Activated T-helper 9 cell treated with anti-CD3 and anti-CD28 coated beads, Interleukin-2, amount 50 U/mL, for 16 hours (primary cell): ENCODE results near the gene SFXN5.

Source experiments
- DNase-seq: peaks from one replicate; pipeline ENCODE4 v3.0.0-alpha.2; 2020; ENCODE audit warnings: low read depth

Gene SFXN5

DNA sequence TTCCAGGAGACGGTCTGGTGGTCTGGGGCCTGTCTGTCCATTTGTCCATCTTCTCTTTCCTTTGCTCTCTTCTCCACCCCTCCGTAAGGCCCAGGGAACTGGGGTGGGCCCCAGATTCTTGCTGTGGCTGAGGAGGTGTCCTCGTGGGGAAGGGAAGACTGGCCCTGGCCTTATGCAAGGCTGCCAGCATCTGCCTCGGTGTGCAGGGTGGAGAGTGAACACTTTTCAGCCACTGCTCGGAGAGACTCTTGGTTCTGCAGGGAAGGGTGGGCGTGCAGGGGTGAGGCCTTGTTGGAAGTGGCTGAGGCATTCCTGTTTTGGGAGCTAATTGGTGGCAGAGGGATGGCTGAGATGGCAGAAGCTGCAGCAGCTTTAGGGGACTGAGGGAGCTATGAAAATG is 131.2 kb downstream of the SFXN5 start:
- no peak for DNase-seq

DNA sequence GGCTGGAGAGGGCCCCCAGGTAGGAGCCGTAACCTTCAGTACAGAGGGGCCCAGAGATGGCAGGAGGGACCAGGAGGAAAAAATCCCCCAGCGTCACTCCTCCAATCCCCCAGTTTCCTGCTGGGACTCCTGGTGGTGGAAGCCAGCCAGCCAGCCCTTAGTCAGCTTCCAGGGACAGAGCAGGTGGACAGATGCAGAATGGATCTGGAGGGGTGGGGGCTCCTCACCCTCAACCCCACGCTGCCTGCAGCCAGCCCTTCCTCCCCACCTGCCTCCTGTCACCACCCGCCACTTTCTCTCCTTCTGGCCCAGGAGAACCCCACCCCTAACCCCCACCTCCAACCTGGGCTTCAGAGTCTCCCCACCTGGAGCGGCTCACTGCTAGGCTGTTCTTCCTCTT is 133.1 kb downstream of the SFXN5 start:
- no peak for DNase-seq

DNA sequence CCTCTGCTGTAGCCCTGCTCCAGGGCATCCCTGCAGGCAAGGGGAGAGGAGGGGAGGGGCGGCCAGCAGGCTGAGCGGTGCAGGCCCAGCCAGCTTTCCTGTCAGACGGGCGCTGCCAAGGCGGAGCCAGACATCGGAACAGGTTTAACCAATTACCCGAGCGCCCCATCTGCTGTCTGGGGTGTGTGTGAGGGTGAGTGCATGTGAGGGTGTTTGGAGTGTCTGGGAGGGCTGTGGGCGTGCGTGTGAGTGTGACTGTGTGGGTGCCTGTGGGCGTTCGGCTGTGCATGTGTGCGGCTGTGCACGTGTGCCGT is 134.2 kb downstream of the SFXN5 start:
- DNase-seq = no peak

DNA sequence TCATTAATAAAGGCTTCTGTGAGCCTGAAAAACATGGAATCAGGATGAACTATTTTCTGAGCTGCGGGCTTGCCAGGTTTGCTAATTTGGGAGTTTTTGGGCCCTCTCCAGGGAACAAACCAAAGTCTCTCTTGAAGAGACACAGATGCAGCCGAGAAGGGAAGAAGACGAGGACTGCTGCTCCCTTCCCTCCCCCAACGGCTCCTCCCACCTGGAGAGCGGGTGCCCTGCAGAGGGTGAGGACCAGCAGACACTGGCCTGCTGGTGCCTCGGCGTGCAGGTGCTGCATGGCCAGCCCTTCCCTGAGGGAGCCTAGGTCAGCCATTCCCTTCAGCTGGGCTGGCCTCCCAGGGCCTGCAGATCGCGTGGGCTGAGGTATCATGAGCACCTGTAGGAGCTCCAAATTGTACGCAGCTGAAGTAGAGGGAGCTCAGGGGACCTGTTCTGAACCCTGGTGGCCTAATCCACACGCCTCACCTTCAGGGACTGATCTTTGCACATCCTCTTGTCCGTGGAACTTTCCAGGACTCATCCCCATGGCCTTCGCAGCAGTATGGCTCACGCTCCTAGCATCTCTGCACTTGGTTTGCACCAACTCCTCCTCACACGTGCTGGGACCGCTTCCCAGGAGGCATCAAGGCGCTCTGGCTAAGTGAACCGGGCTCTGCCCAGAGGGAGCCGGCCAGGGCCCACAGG is 134.7 kb downstream of the SFXN5 start:
- no peak for DNase-seq

DNA sequence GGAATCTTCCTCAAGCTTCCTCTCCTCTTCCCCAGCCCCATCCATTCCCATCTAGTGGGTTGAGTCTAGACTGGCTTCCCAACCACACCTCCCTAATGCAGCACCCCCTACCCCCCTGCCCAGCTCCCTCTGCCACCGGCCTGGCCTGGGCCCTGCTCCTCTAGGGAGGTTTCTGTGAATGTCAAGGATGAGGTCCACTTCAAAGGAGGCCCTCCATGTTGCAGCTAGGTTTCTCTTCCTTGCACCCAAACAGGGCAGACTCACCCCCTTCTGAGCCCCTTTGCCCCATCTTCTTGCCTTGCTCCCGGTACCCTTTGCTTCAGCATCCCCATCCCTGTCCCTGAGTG is 135.9 kb downstream of the SFXN5 start:
- DNase-seq = no peak

DNA sequence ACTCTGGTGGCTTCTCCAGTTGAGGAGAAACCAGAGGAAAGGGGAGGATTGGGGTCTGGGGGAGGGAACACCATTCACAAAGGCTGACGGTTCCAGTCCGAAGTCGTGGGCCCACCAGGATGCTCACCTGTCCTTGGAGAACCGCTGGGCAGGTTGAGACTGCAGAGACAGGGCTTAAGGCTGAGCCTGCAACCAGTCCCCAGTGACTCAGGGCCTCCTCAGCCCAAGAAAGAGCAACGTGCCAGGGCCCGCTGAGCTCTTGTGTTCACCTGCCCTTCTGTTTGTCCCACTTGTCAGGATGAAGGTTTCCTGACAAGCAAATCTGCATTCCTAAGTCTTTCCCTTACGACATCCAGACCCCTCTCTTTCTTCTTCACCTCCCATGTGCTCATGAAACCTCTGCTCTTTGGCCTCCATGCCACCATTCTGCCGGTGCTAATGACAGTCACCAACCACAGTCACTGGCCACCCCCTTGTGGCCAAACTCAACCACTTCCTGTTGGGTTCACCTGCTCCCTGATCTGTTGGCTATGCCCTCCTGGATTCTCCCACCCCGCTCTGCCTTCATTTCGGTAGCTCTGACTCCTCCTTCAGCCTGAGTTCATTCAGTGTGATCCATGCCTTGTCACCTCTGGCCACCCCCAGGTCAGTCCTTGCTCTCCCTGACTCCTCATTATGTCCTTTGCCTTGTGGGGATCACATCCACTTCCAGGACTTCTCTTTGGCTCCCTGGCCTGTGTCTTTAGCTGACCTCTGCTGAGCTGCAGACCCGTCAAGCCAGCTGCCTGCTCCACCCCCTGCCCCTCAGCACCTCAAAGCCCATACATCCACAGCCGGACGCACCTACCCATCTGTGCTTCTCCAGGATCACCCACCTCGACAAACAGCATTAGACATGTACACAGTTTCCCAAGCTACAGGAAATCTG is 136.6 kb downstream of the SFXN5 start:
- no peak for DNase-seq

DNA sequence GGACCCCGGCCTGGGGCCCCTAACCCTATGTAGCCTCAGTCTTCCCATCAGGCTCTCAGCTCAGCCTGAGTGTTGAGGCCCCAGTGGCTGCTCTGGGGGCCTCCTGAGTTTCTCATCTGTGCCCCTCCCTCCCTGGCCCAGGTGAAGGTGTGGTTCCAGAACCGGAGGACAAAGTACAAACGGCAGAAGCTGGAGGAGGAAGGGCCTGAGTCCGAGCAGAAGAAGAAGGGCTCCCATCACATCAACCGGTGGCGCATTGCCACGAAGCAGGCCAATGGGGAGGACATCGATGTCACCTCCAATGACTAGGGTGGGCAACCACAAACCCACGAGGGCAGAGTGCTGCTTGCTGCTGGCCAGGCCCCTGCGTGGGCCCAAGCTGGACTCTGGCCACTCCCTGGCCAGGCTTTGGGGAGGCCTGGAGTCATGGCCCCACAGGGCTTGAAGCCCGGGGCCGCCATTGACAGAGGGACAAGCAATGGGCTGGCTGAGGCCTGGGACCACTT is 137.8 kb downstream of the SFXN5 start:
- DNase-seq = no peak

DNA sequence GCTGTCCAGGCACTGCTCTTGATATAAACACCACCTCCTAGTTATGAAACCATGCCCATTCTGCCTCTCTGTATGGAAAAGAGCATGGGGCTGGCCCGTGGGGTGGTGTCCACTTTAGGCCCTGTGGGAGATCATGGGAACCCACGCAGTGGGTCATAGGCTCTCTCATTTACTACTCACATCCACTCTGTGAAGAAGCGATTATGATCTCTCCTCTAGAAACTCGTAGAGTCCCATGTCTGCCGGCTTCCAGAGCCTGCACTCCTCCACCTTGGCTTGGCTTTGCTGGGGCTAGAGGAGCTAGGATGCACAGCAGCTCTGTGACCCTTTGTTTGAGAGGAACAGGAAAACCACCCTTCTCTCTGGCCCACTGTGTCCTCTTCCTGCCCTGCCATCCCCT is 138.3 kb downstream of the SFXN5 start:
- no peak for DNase-seq

DNA sequence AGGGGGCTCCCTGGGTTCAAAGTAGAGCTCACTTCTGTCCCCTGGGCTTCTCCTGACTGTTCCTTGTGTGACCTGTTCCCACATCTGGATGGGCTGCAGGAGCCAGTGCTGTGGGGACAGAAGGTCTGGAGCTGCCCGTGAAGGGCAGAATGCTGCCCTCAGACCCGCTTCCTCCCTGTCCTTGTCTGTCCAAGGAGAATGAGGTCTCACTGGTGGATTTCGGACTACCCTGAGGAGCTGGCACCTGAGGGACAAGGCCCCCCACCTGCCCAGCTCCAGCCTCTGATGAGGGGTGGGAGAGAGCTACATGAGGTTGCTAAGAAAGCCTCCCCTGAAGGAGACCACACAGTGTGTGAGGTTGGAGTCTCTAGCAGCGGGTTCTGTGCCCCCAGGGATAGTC is 138.7 kb downstream of the SFXN5 start:
- no peak for DNase-seq

DNA sequence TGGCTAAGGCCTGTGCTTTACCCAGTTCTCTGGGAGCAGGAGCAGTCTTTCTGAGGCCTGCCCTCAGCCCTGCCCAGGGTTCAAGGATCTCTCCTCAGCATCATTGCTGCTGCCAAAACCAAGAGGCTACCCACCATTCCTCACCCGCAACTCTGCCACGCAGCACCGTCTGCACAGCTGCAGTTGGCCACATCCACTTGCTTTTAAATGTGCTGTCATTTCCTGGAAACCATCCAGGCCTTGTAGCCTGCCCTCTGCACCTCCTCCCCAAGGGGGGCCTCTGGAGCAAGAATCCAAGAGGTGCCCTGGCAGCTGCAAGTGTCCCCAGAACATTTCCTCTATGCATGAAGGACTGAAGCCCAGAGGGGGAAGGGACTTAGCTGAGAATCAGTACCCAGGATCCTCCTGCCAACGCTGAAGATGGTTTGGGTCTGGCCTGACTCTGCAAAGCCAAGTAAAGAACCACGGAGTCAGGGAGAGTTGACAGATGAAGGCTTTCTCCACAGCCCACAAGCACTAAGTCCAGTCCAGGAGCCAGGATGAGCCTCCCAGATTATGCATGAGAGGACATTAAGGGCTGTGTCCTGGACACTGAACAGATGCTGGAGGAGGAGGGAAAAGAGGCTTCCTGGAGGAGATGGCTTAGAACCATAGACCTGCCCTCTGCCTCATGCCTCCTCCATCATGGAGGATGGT is 139.3 kb downstream of the SFXN5 start:
- no peak for DNase-seq

DNA sequence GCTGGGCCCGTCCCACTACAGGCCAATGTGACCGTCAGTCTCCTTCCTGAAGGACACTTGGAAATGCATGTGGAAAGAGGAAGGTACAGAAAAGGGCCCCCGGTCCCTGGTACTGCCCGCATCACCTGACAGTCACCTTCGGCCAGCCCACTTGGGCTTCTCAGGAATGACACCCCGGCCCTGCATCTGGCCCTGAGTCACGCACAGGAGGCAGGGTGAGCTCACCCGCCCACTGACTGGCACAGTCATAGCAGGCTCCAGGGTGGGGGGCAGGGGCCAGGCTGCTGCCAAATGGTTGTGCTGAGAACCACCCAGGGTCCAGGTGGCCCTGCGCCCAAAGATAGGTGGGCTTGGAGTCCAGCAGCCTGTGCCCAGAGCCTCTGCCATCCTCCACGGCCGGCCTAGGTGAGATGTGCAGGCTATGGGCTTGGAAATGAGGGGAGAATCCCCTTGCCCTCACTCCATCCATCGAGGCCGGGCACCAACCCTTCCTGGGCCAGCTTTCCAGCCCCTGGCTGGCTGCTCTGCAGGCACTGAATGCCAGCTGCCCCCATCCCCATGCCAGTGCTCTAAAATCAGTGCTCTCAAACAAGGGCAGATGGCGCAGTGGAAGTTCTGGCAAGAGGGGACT is 140.1 kb downstream of the SFXN5 start:
- DNase-seq = no peak

DNA sequence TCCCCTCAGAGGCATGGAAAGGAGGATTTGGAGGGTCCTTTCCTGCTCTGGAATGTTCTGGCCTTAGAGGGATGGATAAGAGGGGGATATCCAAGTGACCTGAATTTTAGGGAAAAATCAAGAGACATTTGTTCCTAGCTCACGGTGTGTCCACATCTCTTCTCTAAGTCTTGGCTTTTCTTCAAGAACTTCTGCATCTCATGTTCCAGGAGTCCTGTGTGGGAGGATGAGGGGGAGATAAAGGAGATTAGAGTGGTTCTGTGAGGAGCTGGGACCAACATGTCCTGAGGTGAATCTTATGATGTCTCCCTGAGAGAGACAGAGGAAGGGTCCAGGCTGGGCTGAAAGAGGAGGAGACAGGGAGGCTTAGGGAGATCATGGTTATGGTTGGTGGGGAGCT is 142.5 kb downstream of the SFXN5 start:
- no peak for DNase-seq

DNA sequence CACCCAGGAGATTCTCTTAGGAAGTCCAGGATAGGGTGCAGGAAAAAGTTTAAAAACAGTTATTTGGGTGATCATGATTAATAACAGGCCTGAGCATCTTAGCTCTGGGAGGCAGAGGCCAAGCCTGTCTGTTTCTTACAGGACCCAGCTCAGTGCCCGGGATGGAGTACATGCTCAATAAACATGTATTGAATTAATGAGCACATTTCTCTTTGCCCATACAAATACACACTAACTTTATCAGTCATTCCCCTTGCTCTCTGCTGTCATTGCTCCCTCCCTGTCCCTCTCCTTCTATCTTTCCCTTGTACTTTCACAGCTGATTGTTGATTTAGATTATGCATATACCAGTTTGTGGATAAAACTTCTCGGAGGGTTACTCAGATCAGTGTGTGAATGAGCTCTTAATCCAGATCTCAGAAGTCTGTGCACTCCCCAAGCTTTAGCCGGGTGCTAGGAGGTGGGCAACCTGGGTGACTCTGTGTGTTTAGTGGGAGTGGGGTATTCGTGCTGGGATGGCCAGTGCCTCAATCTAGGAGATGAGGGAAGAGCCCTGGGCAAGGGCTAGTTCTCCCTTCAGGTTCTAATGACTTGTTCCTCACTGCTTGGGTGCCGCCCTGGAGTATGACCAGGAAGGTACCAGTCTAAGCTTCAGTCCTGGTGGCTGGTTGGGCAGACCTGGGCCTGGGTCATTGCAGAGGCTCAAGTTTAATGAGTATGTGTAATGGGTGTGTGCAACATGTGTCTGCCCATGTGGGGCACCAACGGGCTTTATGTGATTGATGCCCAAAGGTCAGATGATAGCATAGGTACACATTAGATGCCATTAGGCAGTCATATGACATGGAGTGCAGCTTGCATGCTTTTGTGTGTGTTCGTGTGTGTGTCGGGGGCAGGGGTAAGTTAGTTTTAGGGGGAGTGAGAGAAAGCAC is 143.6 kb downstream of the SFXN5 start:
- no peak for DNase-seq

DNA sequence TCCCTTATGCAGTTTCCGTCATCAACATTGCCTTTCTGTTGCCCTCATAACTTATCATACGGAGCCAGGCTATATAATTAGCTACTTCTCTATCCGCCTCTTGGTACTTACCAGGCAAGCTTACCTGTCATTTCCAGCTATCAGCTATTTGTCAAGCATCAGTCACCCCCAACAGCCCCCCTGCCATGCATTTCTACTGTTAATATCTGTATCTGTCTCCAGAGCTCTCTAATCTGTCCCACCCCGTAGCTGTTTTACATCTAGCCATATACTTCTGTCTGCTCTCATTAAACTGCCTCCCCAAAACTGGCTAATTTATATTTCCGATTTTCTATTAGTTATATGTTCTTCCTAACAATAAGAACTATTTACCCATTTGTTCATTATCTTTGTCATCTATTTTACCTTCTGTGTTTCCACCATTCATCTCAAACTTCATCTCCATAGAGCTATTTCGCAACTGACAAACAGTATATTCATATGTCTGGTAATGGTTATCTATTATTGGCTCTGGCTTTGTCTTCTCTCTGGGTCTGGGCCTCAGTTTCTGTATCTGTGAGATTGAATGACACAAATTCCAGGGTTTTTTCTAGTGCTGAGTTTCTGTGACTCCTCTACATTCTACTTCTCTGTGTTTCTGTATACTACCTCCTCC is 144.6 kb downstream of the SFXN5 start:
- no peak for DNase-seq

DNA sequence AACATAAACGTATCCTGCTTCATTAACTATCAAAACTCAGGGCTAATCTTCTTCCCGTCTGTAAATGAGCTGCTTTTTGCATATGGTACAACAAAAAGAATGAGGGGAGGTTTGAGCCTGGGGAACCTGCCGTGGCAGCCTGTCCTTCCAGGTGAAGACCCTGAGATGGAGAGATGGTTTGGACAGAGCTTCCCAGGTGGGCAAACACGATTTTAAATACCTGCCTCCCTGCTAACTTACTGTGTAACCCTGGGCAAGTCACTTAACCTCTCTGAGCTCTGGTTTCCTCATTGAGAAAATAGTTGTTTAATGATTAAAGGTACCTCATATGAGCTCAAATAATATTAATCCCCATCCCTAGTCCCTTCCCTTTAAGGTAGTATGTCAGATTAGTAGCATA is 145.1 kb downstream of the SFXN5 start:
- DNase-seq = no peak

DNA sequence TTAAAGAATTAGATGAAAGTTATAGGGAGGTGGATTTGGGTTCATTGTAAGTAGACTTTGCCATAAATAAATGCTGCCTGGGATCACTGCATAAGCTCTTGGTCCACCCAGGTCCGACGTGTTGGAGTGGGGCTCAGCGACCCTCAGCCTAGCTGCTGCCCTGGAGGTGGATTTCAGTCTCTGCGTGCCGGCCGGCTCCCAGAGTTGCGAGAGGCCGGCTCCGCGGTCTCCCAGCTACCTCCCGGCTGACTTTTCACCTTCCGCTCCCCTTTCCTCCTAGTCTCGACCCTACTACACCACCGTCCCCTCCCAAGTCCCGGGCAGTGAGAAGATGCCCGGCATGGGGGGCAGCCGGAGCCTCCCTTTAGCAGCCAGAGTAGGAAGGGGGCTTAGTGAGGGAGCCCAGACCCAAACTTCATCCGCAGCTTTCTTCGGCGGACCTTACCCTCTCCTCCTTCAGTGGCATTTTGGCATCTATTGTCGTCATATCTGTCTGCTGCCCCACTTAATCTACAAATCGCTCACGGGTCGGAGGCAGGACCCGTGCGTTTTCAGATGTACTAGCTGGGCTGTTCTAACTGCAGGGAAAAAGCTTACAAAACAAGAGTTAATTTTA is 146.1 kb downstream of the SFXN5 start:
- no peak for DNase-seq

DNA sequence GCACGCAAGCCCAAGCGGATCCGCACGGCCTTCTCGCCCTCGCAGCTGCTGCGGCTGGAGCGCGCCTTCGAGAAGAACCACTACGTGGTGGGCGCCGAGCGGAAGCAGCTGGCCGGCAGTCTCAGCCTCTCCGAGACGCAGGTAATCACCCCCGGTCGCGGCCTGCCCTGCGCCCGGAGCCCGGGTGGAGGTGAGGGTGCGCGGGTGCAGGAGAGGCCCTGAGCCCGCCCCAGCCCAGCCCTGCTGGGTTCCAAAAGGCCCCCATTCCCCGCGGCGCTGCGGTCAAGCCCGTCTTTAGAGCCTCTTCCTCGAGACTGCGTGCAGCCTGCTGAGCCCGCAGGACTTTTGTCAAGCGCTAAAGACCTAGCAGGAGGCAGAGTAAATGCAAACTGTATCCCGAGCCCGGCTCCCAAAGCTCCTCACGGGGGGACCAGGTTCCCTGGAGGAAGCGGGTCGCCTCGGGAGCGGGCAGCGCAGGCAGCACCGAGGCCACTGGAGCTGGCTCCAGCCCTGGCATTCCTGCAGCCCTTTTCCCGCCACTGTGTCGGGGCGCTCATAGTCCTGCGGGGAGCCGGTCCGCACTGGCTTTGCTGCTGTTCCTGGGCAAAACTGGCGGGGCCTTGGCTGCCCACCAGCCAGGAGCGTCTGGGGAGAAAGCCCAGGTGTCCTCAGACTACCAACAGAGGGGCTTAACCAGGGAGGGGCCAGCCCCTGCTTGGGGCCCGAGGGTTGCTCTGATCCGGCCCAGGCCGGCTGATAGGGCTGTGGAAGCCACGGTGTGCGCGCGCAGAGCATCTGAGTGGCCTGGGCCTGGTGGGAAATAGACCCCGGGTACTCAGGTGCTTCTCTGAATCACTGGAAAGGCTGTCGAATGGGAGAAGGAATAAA is 146.9 kb downstream of the SFXN5 start:
- DNase-seq = no peak

DNA sequence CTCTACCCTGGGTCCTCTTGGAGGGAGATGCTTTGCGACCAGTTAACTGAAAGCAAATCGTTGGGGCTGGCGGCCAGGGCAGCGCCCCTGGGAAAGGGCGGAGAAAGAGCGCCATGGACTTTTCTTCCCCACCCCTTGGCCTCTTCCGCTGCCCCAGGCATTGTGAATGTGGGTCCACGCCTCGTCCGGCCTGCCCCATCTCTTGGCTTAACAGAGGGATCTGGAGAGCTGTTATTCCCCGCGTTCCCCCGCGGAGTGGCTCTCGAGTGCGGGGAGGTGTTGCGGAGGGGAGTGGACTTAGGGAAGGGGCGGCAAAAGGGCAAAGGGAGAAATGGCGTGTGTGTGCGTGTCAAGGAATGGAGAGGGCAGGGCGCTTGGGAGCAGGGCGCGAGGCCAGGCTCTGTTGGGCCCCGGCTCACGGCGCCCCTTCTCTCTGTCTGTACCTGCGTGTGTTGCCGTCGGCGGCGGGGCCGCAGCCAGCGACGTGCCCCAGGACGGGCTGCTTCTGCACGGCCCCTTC is 147.6 kb downstream of the SFXN5 start:
- no peak for DNase-seq

DNA sequence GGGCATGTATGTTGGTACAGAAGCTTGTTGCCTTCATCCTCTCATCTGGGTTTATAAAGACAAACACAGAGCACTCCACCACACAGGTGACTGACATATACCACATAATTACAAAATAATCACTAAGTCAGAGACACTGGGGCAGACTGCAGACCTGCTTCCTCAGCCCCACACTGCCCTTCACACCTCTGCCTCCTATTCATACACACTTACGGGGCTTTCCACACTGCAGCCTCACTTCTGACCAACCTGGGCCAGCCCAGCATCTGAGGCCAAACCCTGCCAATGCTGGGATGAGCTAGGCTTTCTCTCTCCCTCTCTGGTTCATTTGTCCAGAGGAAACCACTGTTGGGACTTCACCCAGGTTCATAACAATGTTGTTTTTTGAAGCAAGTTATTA is 149.7 kb downstream of the SFXN5 start:
- no peak for DNase-seq
